Lower leg skin (tissue), 3 donors: Measurements from ENCODE around the gene ANK3.

ENCODE experiments used
- POLR2A ChIP-seq, 2 donors: fragments of 450-650 bp; IDR thresholded peaks; one replicate each; pipeline ENCODE4 v1.6.1; 2016 to 2017; ENCODE audit warnings: antibody characterized with exemption in 2 of 2, mild to moderate bottlenecking in 1 of 2, moderate library complexity in 1 of 2
- TF ChIP-seq, protein P1 (sequence below), 3 donors: fragments of 450-650 bp; IDR thresholded peaks; one replicate each; pipeline ENCODE4 v1.5.1; 2016; ENCODE audit warnings: antibody characterized with exemption in 3 of 3, mild to moderate bottlenecking in 3 of 3, moderate library complexity in 2 of 3

DNA sequence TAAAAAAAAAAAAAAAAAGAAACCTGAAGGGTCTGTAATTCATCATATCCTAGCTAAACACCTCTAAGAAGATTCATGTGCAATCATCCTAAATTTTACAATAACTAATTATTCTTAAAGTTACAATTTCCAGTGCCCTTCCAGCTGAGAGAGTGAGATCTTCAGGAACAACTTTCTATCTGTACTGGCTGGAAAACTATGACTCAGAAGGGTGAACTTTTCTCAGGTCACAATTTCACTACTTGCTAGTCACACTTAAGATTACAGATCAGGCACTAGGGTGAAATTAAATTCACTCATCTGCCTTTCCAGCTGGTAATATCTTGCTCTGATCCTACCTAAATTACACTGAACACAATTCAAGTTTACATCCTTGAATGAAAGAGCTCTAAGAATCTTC is 158.8 kb downstream of the ANK3 start:
- TF ChIP-seq POLR2A (IDR thresholded peaks at IDR 0.05), result no peak
- TF ChIP-seq, protein P1, sequence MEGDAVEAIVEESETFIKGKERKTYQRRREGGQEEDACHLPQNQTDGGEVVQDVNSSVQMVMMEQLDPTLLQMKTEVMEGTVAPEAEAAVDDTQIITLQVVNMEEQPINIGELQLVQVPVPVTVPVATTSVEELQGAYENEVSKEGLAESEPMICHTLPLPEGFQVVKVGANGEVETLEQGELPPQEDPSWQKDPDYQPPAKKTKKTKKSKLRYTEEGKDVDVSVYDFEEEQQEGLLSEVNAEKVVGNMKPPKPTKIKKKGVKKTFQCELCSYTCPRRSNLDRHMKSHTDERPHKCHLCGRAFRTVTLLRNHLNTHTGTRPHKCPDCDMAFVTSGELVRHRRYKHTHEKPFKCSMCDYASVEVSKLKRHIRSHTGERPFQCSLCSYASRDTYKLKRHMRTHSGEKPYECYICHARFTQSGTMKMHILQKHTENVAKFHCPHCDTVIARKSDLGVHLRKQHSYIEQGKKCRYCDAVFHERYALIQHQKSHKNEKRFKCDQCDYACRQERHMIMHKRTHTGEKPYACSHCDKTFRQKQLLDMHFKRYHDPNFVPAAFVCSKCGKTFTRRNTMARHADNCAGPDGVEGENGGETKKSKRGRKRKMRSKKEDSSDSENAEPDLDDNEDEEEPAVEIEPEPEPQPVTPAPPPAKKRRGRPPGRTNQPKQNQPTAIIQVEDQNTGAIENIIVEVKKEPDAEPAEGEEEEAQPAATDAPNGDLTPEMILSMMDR (IDR thresholded peaks at IDR 0.05), result no peak
